Nephron (organoid): ENCODE measurements around the gene ECE2.

ENCODE experiments used
- H3K27ac Mint-ChIP-seq, 3 experiments: 2 replicates each; pipeline ENCODE4 v1.8.0; 2020; ENCODE audit warnings: mixed read lengths in 3 of 3, mild to moderate bottlenecking in 2 of 3, moderate library complexity in 1 of 3
- H3K27me3 Mint-ChIP-seq: 2 replicates; pipeline ENCODE4 v1.8.0; 2021; ENCODE audit warnings: low read depth, mild to moderate bottlenecking, moderate library complexity, mixed read lengths
- H3K36me3 Mint-ChIP-seq: 2 replicates; pipeline ENCODE4 v1.8.0; 2020; ENCODE audit warnings: low read depth, mixed read lengths
- H3K4me1 Mint-ChIP-seq: 2 replicates; pipeline ENCODE4 v1.8.0; 2020; ENCODE audit warnings: mixed read lengths
- H3K4me3 Mint-ChIP-seq, 3 experiments: 2 replicates each; pipeline ENCODE4 v1.8.0; 2020; ENCODE audit warnings: mild to moderate bottlenecking in 3 of 3, mixed read lengths in 3 of 3, moderate library complexity in 2 of 3
- H3K9me3 Mint-ChIP-seq: 2 replicates; pipeline ENCODE4 v1.8.0; 2020; ENCODE audit warnings: mixed read lengths
- CTCF ChIP-seq, 3 experiments: fragments of 200-600 bp; sonication (generic); IDR thresholded peaks; one replicate each; pipeline ENCODE4 v1.5.0; 2021; ENCODE audit warnings: antibody characterized with exemption in 3 of 3; ENCODE audit not compliant: unreplicated experiment in 3 of 3

Gene ECE2

DNA sequence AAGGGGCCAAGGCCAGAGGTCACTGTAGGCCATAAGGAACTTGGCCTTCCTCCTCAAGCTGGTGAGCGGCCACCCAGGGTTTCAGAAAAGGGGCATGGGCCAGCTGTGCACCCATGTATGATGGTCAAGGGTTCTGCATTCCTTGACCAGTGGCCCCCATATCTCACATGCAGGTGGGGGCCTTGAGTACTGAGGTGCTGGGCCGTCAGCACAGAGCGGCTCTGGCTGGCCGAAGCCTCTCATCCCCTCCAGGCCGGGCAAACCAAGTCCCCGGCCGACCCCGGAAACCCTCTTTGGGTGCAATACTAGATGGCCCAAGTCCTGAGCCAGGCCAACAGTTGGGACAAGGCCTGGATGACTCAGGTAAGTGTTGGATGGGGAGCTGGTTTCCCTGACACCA is 36.6 kb upstream of the ECE2 start:
- H3K36me3 Mint-ChIP-seq, result peaks cover 13% of the 10 kb centered on the region

DNA sequence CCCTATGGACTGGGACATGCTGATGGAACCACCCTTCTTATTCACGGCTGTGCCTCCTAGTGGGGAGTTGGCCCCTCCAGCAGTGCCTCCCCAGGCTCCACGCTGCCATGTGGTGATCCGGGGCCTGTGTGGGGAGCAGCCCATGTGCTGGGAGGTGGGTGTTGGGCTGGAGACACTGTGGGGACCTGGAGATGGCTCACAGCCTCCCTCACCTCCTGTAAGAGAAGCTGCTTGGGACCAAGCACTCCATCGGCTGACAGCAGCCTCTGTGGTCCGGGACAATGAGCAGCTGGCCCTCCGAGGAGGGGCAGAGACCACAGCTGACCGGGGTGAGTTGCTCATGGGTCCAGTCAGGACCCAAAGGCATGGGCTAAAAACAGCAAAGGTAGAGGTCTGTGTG is 36.1 kb upstream of the ECE2 start:
- Mint-ChIP-seq H3K27ac (no peak overlapping the region), H3K9me3 (no peaks in the 10 kb centered on the region), H3K4me1 (no peaks in the 10 kb centered on the region), H3K4me3 (no peak overlapping the region), H3K27me3 (peaks cover 26% of the 10 kb centered on the region), H3K36me3 (peaks cover 17% of the 10 kb centered on the region)
- no peak for TF ChIP-seq CTCF (IDR thresholded peaks at IDR 0.05; ENCODE audit: unreplicated experiment in 3 of 3)

More for the DNA sequence above, 36.6 kb upstream of the ECE2 start:
- Mint-ChIP-seq H3K4me1 (no peaks in the 10 kb centered on the region), H3K9me3 (no peaks in the 10 kb centered on the region), H3K4me3 (no peak overlapping the region), H3K27ac (no peak overlapping the region), H3K27me3 (peaks cover 29% of the 10 kb centered on the region)
- no peak for TF ChIP-seq CTCF (IDR thresholded peaks at IDR 0.05; ENCODE audit: unreplicated experiment in 3 of 3)

GRCh38 chr3:184240384-184241140 is 35.3 kb upstream of the ECE2 start:
- Mint-ChIP-seq H3K4me3 (no peak overlapping the region), H3K36me3 (peaks cover 23% of the 10 kb centered on the region), H3K4me1 (no peaks in the 10 kb centered on the region), H3K27ac (no peak overlapping the region), H3K27me3 (peaks cover 20% of the 10 kb centered on the region), H3K9me3 (no peaks in the 10 kb centered on the region)
- no peak for TF ChIP-seq CTCF (IDR thresholded peaks at IDR 0.05; ENCODE audit: unreplicated experiment in 3 of 3)

DNA sequence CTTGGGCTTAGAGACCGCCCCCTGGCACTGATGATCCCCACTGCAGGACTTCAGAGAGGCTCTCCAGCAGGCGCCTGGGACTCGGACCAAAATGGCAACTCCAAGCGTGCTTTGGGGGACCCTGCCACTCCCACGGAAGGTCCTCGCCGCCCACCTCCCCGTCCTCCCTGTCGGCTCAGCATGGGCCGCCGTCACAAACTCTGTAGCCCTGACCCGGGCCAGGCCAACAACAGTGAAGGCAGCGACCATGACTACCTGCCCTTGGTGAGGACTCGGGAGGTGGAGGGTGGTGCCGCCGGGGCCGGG is 34.7 kb upstream of the ECE2 start:
- no peak overlapping the region for H3K4me3 Mint-ChIP-seq
- H3K4me1 Mint-ChIP-seq, result no peaks in the 10 kb centered on the region
- no peaks in the 10 kb centered on the region for H3K9me3 Mint-ChIP-seq

DNA sequence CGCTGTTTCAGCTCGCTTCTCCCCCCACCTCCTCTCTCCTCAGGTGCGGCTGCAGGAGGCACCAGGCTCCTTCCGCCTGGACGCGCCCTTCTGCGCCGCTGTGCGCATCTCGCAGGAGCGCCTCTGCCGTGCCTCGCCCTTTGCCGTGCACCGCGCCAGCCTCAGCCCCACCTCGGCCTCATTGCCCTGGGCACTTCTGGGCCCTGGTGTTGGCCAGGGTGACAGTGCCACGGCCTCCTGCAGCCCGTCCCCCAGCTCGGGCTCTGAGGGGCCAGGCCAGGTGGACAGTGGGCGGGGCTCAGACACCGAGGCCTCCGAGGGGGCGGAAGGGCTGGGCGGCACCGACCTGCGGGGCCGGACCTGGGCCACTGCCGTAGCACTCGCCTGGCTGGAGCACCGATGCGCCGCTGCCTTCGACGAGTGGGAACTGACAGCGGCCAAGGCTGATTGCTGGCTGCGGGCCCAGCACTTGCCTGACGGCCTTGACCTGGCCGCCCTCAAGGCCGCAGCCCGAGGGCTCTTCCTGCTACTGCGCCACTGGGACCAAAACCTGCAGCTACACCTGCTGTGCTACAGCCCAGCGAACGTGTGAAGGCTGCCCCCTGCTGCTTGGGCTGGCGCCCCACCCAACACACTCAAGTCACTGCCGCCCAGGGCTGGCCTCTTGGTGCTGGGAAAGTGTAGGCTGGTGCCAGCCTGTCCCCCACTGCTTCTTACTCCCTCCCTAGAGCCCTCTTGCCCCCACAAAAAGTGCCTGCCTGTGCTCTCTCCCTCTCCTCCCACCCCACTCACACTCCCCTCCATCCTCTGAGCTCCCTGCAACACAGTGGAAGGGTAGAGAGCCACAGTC is 34.1 kb upstream of the ECE2 start:
- no peak for TF ChIP-seq CTCF (IDR thresholded peaks at IDR 0.05; ENCODE audit: unreplicated experiment in 3 of 3)
- H3K9me3 Mint-ChIP-seq, result no peaks in the 10 kb centered on the region
- no peak overlapping the region for H3K27ac Mint-ChIP-seq
- peaks cover 23% of the 10 kb centered on the region for H3K36me3 Mint-ChIP-seq
- H3K27me3 Mint-ChIP-seq, result peaks cover 13% of the 10 kb centered on the region
- no peaks in the 10 kb centered on the region for H3K4me1 Mint-ChIP-seq
- no peak overlapping the region for H3K4me3 Mint-ChIP-seq

More for the DNA sequence above, 34.7 kb upstream of the ECE2 start:
- H3K27ac Mint-ChIP-seq, result no peak overlapping the region
- peaks cover 23% of the 10 kb centered on the region for H3K36me3 Mint-ChIP-seq
- H3K27me3 Mint-ChIP-seq, result peaks cover 14% of the 10 kb centered on the region
- no peak for TF ChIP-seq CTCF (IDR thresholded peaks at IDR 0.05; ENCODE audit: unreplicated experiment in 3 of 3)
